NB4 (cell line): Measurements from ENCODE around the gene SLC5A2.

Experiments
- POLR2A ChIP-seq: IDR thresholded peaks from 2 replicates; pipeline ENCODE4 v1.6.1; 2011; ENCODE audit warnings: mild to moderate bottlenecking; ENCODE audit not compliant: insufficient read length; ENCODE audit errors: extremely low read depth
- TF ChIP-seq, protein P1 (sequence below): IDR thresholded peaks from one replicate; pipeline ENCODE4 v1.5.1; 2012; ENCODE audit warnings: low read depth, low read length

DNA sequence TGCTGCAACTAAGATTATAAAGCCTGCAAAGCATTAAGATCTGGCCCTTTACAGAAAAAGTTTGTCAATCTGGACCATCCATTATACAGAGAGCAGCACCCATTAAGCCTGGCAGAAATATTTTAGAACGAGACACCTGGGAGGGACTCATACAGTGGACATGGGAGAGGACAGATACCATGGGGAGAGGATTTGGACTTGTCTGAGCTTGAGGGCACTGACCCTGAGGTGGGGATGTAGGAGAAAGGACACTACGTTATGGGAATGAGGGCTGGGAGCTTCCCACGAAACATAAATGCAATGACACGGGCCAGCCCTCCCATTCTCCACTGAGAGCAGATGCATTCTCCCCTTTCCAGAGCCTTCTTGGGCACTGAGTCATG is 19.0 kb downstream of the SLC5A2 start:
- TF ChIP-seq, protein P1, sequence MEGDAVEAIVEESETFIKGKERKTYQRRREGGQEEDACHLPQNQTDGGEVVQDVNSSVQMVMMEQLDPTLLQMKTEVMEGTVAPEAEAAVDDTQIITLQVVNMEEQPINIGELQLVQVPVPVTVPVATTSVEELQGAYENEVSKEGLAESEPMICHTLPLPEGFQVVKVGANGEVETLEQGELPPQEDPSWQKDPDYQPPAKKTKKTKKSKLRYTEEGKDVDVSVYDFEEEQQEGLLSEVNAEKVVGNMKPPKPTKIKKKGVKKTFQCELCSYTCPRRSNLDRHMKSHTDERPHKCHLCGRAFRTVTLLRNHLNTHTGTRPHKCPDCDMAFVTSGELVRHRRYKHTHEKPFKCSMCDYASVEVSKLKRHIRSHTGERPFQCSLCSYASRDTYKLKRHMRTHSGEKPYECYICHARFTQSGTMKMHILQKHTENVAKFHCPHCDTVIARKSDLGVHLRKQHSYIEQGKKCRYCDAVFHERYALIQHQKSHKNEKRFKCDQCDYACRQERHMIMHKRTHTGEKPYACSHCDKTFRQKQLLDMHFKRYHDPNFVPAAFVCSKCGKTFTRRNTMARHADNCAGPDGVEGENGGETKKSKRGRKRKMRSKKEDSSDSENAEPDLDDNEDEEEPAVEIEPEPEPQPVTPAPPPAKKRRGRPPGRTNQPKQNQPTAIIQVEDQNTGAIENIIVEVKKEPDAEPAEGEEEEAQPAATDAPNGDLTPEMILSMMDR: no peak
- TF ChIP-seq POLR2A: no peak
